ENCODE data around the gene KRTAP10-1.
"Not testable (repeated sequence)": the region's sequence is repeated elsewhere in the genome, so short reads cannot be mapped to it uniquely, and the experiment has no call there.

Gene KRTAP10-1

DNA sequence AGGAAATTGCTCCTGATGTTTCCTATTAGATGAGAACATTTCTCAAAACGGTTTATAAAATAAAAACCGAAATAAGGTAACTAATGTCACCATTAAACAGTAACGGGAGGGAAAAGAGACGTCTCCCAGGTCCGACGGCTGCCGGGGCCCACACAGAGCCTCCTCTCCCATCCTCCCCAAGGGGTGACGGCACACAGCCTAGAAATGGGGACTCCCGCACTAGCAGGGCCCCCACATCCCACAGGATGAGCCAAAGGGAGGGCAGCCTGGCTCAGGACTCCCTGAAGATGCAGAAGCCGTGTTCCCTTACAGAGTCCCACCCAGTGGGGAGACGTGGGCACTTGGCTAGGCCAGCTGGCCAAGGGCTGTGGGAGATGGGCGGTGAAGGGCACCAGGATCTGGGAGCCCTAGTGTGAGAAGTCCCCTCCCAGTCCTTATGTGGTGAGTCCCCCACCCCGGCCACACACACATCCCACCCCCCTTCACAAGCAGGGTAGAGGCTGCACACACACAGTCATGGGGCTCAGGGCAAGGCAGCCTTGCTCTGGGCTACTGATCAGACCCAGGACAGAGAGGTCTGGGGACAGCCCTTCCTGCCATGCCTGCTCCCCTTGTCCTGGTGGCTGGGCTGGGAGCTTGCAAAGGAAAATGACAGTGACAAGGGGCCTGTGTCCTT lies 15.3 kb upstream of the KRTAP10-1 start:
- H3K27me3 ChIP-seq (ENCODE audit: control insufficient read depth, insufficient read depth, low read length) = no peaks in the 10 kb centered on the region
- no peak overlapping the region for H3K4me3 ChIP-seq (ENCODE audit: low read depth, low read length)
- no peaks in the 10 kb centered on the region for H3K9me3 ChIP-seq (ENCODE audit: control insufficient read depth, insufficient read depth, low read depth, low read length)
- no peak overlapping the region for H3K27ac ChIP-seq (ENCODE audit: low read depth, low read length)
- H3K36me3 ChIP-seq (ENCODE audit: control insufficient read depth, insufficient read depth, low read length) = no peaks in the 10 kb centered on the region
- no peak overlapping the region for H3K9ac ChIP-seq (ENCODE audit: low read length)
- peaks cover 30% of the 10 kb centered on the region for H3K4me1 ChIP-seq (ENCODE audit: control insufficient read depth, insufficient read depth, low read length)

DNA sequence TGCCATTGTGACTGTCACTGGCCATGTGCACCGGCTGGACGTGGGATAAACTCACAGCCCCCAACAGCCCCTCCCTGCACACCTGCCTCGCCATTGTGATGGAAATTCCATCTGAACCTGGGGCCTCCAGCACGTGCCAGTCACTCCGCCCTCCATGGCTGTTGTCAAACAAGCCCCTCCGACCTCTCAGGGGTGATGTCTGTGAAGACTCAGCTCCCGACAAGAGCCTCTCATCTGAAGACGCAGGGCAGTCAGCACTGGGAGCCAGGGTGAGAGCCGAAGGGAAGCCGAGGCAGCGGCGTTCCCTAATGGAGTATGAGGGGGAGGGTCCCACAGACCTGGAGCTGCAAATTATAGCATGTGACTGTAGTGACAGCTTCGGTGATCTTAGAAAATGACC lies 12.7 kb upstream of the KRTAP10-1 start:
- Histone ChIP-seq H3K27ac (ENCODE audit: low read depth, low read length) (no peak overlapping the region), H3K4me3 (ENCODE audit: low read depth, low read length) (no peak overlapping the region), H3K9ac (ENCODE audit: low read length) (no peak overlapping the region), H3K27me3 (ENCODE audit: control insufficient read depth, insufficient read depth, low read length) (no peaks in the 10 kb centered on the region), H3K36me3 (ENCODE audit: control insufficient read depth, insufficient read depth, low read length) (no peaks in the 10 kb centered on the region), H3K4me1 (ENCODE audit: control insufficient read depth, insufficient read depth, low read length) (peaks cover 52% of the 10 kb centered on the region), H3K9me3 (ENCODE audit: control insufficient read depth, insufficient read depth, low read depth, low read length) (no peaks in the 10 kb centered on the region)

DNA sequence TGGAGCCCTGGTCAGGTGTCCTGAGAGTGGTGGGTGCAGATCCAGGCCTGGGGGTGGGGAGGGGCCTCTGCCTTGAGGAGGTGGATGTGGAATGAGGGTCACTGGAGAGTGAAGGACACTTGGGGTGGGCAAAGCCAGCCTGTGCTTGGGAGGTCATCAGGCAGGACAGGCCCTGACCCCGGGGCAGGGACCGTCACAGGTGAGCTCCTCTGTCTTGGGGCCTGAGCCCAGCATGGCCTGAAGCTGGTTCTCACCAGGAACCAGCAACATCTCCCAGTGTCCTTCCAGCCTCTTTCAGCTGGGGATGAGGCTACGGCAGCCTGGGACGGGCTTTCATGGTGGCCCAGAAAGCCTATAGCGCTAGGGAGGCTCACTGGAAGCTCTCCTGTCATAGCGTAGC lies 12.1 kb upstream of the KRTAP10-1 start:
- H3K36me3 ChIP-seq (ENCODE audit: control insufficient read depth, insufficient read depth, low read length) = no peaks in the 10 kb centered on the region
- H3K27ac ChIP-seq (ENCODE audit: low read depth, low read length) = no peak overlapping the region
- H3K4me1 ChIP-seq (ENCODE audit: control insufficient read depth, insufficient read depth, low read length) = peaks cover 51% of the 10 kb centered on the region
- H3K27me3 ChIP-seq (ENCODE audit: control insufficient read depth, insufficient read depth, low read length) = no peaks in the 10 kb centered on the region
- H3K4me3 ChIP-seq (ENCODE audit: low read depth, low read length) = no peak overlapping the region
- no peak overlapping the region for H3K9ac ChIP-seq (ENCODE audit: low read length)
- no peaks in the 10 kb centered on the region for H3K9me3 ChIP-seq (ENCODE audit: control insufficient read depth, insufficient read depth, low read depth, low read length)

DNA sequence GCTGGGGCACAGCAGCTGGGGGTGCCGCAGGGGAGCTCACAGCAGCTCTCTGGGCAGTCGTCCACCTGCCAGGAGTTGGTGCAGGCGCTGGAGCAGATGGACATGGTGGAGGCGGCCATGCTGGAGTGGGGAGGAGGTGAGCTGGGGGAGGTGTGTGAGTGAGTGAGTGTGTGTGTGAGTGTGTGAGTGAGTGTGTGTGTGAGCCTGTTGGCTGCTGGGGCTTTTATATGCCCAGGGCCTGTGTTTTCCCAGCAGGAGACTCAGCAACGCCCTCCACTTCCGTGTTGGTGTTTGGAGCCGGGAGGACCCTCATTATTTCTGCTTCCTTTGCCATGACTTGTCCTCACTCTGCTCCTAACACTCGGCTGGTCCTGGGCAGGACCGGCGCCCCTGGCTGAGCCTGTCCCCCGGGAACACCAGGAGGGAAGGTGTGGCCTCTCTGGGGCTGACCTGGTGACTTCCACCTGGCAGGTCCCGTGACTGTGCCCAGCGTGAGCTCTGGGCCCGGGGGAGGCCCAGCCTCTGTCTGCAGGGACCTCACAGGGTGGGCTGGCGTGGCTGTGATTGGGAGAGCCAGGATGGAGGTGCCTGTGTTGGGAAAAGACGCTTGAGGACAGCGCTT lies 11.5 kb upstream of the KRTAP10-1 start, which contains the start of gene KRTAP10-2:
Gene KRTAP10-2, minus strand, starts transcription at position 166 of the 622 bp plus-strand sequence. Its CDS starts 47 bp downstream, at position 119.
- no peaks in the 10 kb centered on the region for H3K27me3 ChIP-seq (ENCODE audit: control insufficient read depth, insufficient read depth, low read length)
- H3K27ac ChIP-seq (ENCODE audit: low read depth, low read length) = no peak within 1 kb of the TSS
- no peaks in the 10 kb centered on the region for H3K9me3 ChIP-seq (ENCODE audit: control insufficient read depth, insufficient read depth, low read depth, low read length)
- no peak within 1 kb of the TSS for H3K4me3 ChIP-seq (ENCODE audit: low read depth, low read length)
- H3K4me1 ChIP-seq (ENCODE audit: control insufficient read depth, insufficient read depth, low read length) = peaks cover 51% of the 10 kb centered on the region
- no peak within 1 kb of the TSS for H3K9ac ChIP-seq (ENCODE audit: low read length)
- no peaks in the 10 kb centered on the region for H3K36me3 ChIP-seq (ENCODE audit: control insufficient read depth, insufficient read depth, low read length)

GRCh38 chr21:44550807-44551206 lies 10.8 kb upstream of the KRTAP10-1 start:
- H3K4me1 ChIP-seq (ENCODE audit: control insufficient read depth, insufficient read depth, low read length) = peaks cover 51% of the 10 kb centered on the region
- no peaks in the 10 kb centered on the region for H3K27me3 ChIP-seq (ENCODE audit: control insufficient read depth, insufficient read depth, low read length)
- H3K4me3 ChIP-seq (ENCODE audit: low read depth, low read length) = no peak overlapping the region
- H3K9ac ChIP-seq (ENCODE audit: low read length) = no peak overlapping the region
- H3K9me3 ChIP-seq (ENCODE audit: control insufficient read depth, insufficient read depth, low read depth, low read length) = no peaks in the 10 kb centered on the region
- no peaks in the 10 kb centered on the region for H3K36me3 ChIP-seq (ENCODE audit: control insufficient read depth, insufficient read depth, low read length)
- no peak overlapping the region for H3K27ac ChIP-seq (ENCODE audit: low read depth, low read length)

DNA sequence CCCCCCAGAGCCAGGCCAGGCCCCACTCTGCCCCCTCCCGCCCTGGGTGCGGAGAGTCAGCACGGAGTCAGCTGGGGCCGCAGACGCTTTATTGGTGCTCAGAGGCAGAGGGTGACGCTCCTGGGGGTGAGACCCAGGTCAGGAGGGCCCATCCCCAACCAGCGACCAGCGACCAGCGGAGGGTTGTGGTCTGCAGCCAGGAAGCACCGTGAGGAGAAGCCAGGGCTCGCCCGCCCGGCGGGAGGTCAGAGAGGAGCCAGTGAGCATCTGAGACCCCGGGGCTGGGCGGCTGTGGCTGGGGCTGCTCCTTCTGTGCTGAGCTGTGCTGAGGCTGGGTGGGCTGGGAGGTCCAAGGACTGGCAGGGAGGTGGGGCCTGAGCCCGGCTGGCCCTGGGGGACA lies 10.3 kb upstream of the KRTAP10-1 start:
- not testable (repeated sequence) for H3K36me3 ChIP-seq (ENCODE audit: control insufficient read depth, insufficient read depth, low read length); H3K27me3 ChIP-seq (ENCODE audit: control insufficient read depth, insufficient read depth, low read length); H3K4me3 ChIP-seq (ENCODE audit: low read depth, low read length); H3K9ac ChIP-seq (ENCODE audit: low read length); H3K9me3 ChIP-seq (ENCODE audit: control insufficient read depth, insufficient read depth, low read depth, low read length)
- Histone ChIP-seq H3K4me1 (ENCODE audit: control insufficient read depth, insufficient read depth, low read length) (peaks cover 51% of the 10 kb centered on the region), H3K27ac (ENCODE audit: low read depth, low read length) (0 out of 2 replicates have a peak overlapping the region, but pooled peaks have one; percentile 68)

GRCh38 chr21:44549525-44550211 lies 9.7 kb upstream of the KRTAP10-1 start:
- H3K4me3 ChIP-seq (ENCODE audit: low read depth, low read length) = no peak overlapping the region
- no peaks in the 10 kb centered on the region for H3K27me3 ChIP-seq (ENCODE audit: control insufficient read depth, insufficient read depth, low read length)
- H3K4me1 ChIP-seq (ENCODE audit: control insufficient read depth, insufficient read depth, low read length) = peaks cover 51% of the 10 kb centered on the region
- H3K36me3 ChIP-seq (ENCODE audit: control insufficient read depth, insufficient read depth, low read length) = no peaks in the 10 kb centered on the region
- peak overlapping the region; percentile 55 for H3K9ac ChIP-seq (ENCODE audit: low read length)
- no peaks in the 10 kb centered on the region for H3K9me3 ChIP-seq (ENCODE audit: control insufficient read depth, insufficient read depth, low read depth, low read length)
- H3K27ac ChIP-seq (ENCODE audit: low read depth, low read length) = peak overlapping the region; percentile 68

DNA sequence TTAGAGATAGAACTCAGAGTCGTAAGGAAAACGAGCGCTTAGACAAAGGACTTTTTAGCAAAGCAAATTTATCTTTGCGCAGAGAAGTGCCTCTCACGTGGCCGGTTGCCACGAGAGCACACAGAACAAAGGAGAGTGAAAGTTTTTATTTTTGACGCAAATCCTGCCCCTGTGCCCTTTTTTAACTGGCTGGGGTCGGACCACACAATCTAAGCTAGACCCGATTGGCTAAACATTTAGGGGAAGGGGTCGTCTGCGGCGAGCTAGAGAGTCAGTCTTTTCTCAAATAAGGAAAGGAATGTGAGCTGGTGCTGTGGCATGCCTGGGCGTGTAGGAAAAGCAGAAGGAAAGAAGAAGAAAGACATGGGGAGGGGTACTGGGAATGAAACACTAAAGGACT lies 8.9 kb upstream of the KRTAP10-1 start:
- Histone ChIP-seq H3K36me3 (ENCODE audit: control insufficient read depth, insufficient read depth, low read length) (no peaks in the 10 kb centered on the region), H3K27ac (ENCODE audit: low read depth, low read length) (peak overlapping the region; percentile 68), H3K9ac (ENCODE audit: low read length) (peak overlapping the region; percentile 55)

GRCh38 chr21:44548381-44548780 lies 8.4 kb upstream of the KRTAP10-1 start:
- Histone ChIP-seq H3K27me3 (ENCODE audit: control insufficient read depth, insufficient read depth, low read length) (no peaks in the 10 kb centered on the region), H3K4me3 (ENCODE audit: low read depth, low read length) (no peak overlapping the region), H3K27ac (ENCODE audit: low read depth, low read length) (peak overlapping the region; percentile 68), H3K36me3 (ENCODE audit: control insufficient read depth, insufficient read depth, low read length) (no peaks in the 10 kb centered on the region), H3K9me3 (ENCODE audit: control insufficient read depth, insufficient read depth, low read depth, low read length) (0 out of 2 replicates have a peak, but pooled peaks cover 4% of the 10 kb centered on the region), H3K4me1 (ENCODE audit: control insufficient read depth, insufficient read depth, low read length) (peaks cover 51% of the 10 kb centered on the region), H3K9ac (ENCODE audit: low read length) (peak overlapping the region; percentile 55)

More for the DNA sequence above, 8.9 kb upstream of the KRTAP10-1 start:
- Histone ChIP-seq H3K4me3 (ENCODE audit: low read depth, low read length) (0 out of 2 replicates have a peak overlapping the region, but pooled peaks have one; percentile 6), H3K9me3 (ENCODE audit: control insufficient read depth, insufficient read depth, low read depth, low read length) (no peaks in the 10 kb centered on the region), H3K27me3 (ENCODE audit: control insufficient read depth, insufficient read depth, low read length) (no peaks in the 10 kb centered on the region), H3K4me1 (ENCODE audit: control insufficient read depth, insufficient read depth, low read length) (peaks cover 51% of the 10 kb centered on the region)

DNA sequence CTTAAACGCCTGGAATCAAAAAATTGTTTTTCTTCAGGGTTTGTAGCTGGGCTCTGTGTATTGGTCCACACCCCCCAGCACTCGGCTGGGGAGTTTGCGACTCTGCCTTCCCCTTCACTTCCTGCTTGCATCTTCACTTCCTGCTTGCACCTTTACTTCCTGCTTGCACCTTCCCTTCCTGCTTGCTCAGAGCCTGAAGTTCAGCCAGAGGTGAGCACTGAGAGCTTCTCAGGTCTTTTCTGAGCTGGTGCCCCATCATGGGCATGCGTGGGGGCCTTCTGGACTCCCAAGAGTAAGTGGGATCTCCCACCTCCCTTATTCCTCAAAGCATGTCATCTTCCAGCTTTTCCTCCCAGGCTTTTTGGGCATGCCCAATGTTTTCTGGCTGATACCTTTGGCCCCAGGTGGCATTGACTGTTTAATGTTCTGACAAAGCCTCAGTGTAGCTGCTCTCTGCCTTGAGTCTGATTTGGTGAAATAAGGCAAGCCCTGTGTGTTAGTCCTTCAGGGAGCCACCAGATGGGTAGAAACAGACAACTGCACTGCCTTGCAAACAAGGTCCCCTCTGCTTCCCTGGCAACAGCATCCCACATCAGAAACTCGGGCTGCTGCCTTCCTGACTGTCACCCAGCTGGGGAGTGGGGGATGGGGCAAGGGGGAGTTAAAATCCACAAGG lies 7.8 kb upstream of the KRTAP10-1 start:
- Histone ChIP-seq H3K9ac (ENCODE audit: low read length) (no peak overlapping the region), H3K4me3 (ENCODE audit: low read depth, low read length) (no peak overlapping the region), H3K27ac (ENCODE audit: low read depth, low read length) (peak overlapping the region; percentile 68), H3K27me3 (ENCODE audit: control insufficient read depth, insufficient read depth, low read length) (no peaks in the 10 kb centered on the region), H3K4me1 (ENCODE audit: control insufficient read depth, insufficient read depth, low read length) (peaks cover 49% of the 10 kb centered on the region), H3K36me3 (ENCODE audit: control insufficient read depth, insufficient read depth, low read length) (no peaks in the 10 kb centered on the region), H3K9me3 (ENCODE audit: control insufficient read depth, insufficient read depth, low read depth, low read length) (peaks cover 8% of the 10 kb centered on the region)

Data from HUES6 (cell line).